BLaER1 (cell line): ENCODE data around the gene GLS.

Source experiments
- H3K27ac ChIP-seq: shearing (Covaris generic); formaldehyde crosslinking; 2 replicates; pipeline ENCODE4 v1.8.1; 2022
- H3K27me3 ChIP-seq: shearing (Covaris generic); formaldehyde crosslinking; 2 replicates; pipeline ENCODE4 v1.8.1; 2022
- H3K36me3 ChIP-seq: shearing (Covaris generic); formaldehyde crosslinking; 2 replicates; pipeline ENCODE4 v1.8.1; 2022
- H3K4me1 ChIP-seq: shearing (Covaris generic); formaldehyde crosslinking; 2 replicates; pipeline ENCODE4 v1.8.1; 2022
- H3K4me2 ChIP-seq: shearing (Covaris generic); formaldehyde crosslinking; 2 replicates; pipeline ENCODE4 v1.8.1; 2022
- H3K4me3 ChIP-seq: shearing (Covaris generic); formaldehyde crosslinking; 2 replicates; pipeline ENCODE4 v1.8.1; 2022
- H3K9ac ChIP-seq: shearing (Covaris generic); formaldehyde crosslinking; 2 replicates; pipeline ENCODE4 v1.8.1; 2022
- H3K9me3 ChIP-seq: shearing (Covaris generic); formaldehyde crosslinking; 2 replicates; pipeline ENCODE4 v1.8.1; 2022
- H4K20me1 ChIP-seq: shearing (Covaris generic); formaldehyde crosslinking; 2 replicates; pipeline ENCODE4 v1.8.1; 2022
- Cebpa-rat ChIP-seq: shearing (Covaris generic); IDR thresholded peaks from 2 replicates; pipeline ENCODE4 v1.8.1; 2022

GLS gene

GRCh38 chr2:190903693-190904450 is 23.3 kb downstream of the GLS start:
- H3K9me3 ChIP-seq: no peaks in the 10 kb centered on the region
- H3K4me1 ChIP-seq: no peaks in the 10 kb centered on the region
- H3K36me3 ChIP-seq: peaks cover 62% of the 10 kb centered on the region
- peaks cover 22% of the 10 kb centered on the region for H4K20me1 ChIP-seq
- no peak overlapping the region for H3K27ac ChIP-seq
- H3K27me3 ChIP-seq: no peaks in the 10 kb centered on the region
- no peak overlapping the region for H3K4me3 ChIP-seq
- no peak overlapping the region for H3K4me2 ChIP-seq
- TF ChIP-seq Cebpa-rat: no peak
- no peak overlapping the region for H3K9ac ChIP-seq

- peaks cover 68% of the 10 kb centered on the region for H3K36me3 ChIP-seq
- no peak for TF ChIP-seq Cebpa-rat
Observed at GRCh38 chr2:190904640-190905261, 24.1 kb downstream of the GLS start.

GRCh38 chr2:190908532-190908931 is 27.9 kb downstream of the GLS start:
- Histone ChIP-seq H3K27me3 (no peaks in the 10 kb centered on the region), H3K36me3 (peaks cover 59% of the 10 kb centered on the region), H4K20me1 (peaks cover 21% of the 10 kb centered on the region), H3K4me3 (no peak overlapping the region), H3K9ac (no peak overlapping the region), H3K9me3 (no peaks in the 10 kb centered on the region), H3K4me2 (no peak overlapping the region), H3K4me1 (no peaks in the 10 kb centered on the region), H3K27ac (no peak overlapping the region)
- TF ChIP-seq Cebpa-rat: no peak

More at GRCh38 chr2:190904640-190905261, 24.1 kb downstream of the GLS start:
- no peak overlapping the region for H3K4me2 ChIP-seq
- no peaks in the 10 kb centered on the region for H3K9me3 ChIP-seq
- H3K4me3 ChIP-seq: no peak overlapping the region
- no peaks in the 10 kb centered on the region for H3K4me1 ChIP-seq
- H3K27ac ChIP-seq: no peak overlapping the region
- H3K9ac ChIP-seq: no peak overlapping the region
- peaks cover 21% of the 10 kb centered on the region for H4K20me1 ChIP-seq
- no peaks in the 10 kb centered on the region for H3K27me3 ChIP-seq

- Histone ChIP-seq H3K27ac (no peak overlapping the region), H3K4me3 (no peak overlapping the region), H3K4me1 (no peaks in the 10 kb centered on the region), H3K4me2 (no peak overlapping the region), H3K9ac (no peak overlapping the region), H3K36me3 (peaks cover 56% of the 10 kb centered on the region), H3K9me3 (no peaks in the 10 kb centered on the region), H4K20me1 (peaks cover 17% of the 10 kb centered on the region), H3K27me3 (no peaks in the 10 kb centered on the region)
- TF ChIP-seq Cebpa-rat: no peak
Observed at GRCh38 chr2:190909680-190910079, 29.1 kb downstream of the GLS start.

GRCh38 chr2:190910341-190911136 is 29.9 kb downstream of the GLS start:
- Histone ChIP-seq H4K20me1 (peaks cover 14% of the 10 kb centered on the region), H3K27me3 (no peaks in the 10 kb centered on the region), H3K4me3 (no peak overlapping the region), H3K9me3 (no peaks in the 10 kb centered on the region), H3K27ac (no peak overlapping the region), H3K36me3 (peaks cover 55% of the 10 kb centered on the region), H3K4me1 (no peaks in the 10 kb centered on the region), H3K9ac (no peak overlapping the region), H3K4me2 (no peak overlapping the region)
- TF ChIP-seq Cebpa-rat: no peak

GRCh38 chr2:190911813-190912212 is 31.2 kb downstream of the GLS start:
- no peaks in the 10 kb centered on the region for H3K9me3 ChIP-seq
- no peak overlapping the region for H3K4me3 ChIP-seq
- H3K36me3 ChIP-seq: peaks cover 66% of the 10 kb centered on the region
- peaks cover 14% of the 10 kb centered on the region for H4K20me1 ChIP-seq
- no peak overlapping the region for H3K27ac ChIP-seq
- H3K9ac ChIP-seq: no peak overlapping the region
- no peaks in the 10 kb centered on the region for H3K27me3 ChIP-seq
- no peaks in the 10 kb centered on the region for H3K4me1 ChIP-seq
- no peak overlapping the region for H3K4me2 ChIP-seq
- no peak for TF ChIP-seq Cebpa-rat

GRCh38 chr2:190912726-190913125 is 32.1 kb downstream of the GLS start:
- Histone ChIP-seq H3K36me3 (peaks cover 70% of the 10 kb centered on the region), H3K4me2 (no peak overlapping the region), H3K9me3 (no peaks in the 10 kb centered on the region), H3K27ac (no peak overlapping the region), H4K20me1 (peaks cover 10% of the 10 kb centered on the region), H3K9ac (no peak overlapping the region), H3K27me3 (no peaks in the 10 kb centered on the region), H3K4me3 (no peak overlapping the region), H3K4me1 (no peaks in the 10 kb centered on the region)
- no peak for TF ChIP-seq Cebpa-rat

GRCh38 chr2:190913725-190914124 is 33.1 kb downstream of the GLS start:
- Histone ChIP-seq H3K9ac (no peak overlapping the region), H4K20me1 (peaks cover under 1% of the 10 kb centered on the region; the same call in 1 of the 2 replicates), H3K27me3 (no peaks in the 10 kb centered on the region), H3K4me3 (no peak overlapping the region), H3K36me3 (peaks cover 70% of the 10 kb centered on the region), H3K4me2 (no peak overlapping the region), H3K9me3 (no peaks in the 10 kb centered on the region), H3K27ac (no peak overlapping the region), H3K4me1 (no peaks in the 10 kb centered on the region)
- TF ChIP-seq Cebpa-rat: no peak

- Histone ChIP-seq H3K4me1 (no peaks in the 10 kb centered on the region), H3K9ac (no peak overlapping the region), H3K4me3 (no peak overlapping the region), H3K36me3 (peaks cover 65% of the 10 kb centered on the region), H3K27me3 (no peaks in the 10 kb centered on the region), H4K20me1 (no peaks in the 10 kb centered on the region), H3K4me2 (no peak overlapping the region), H3K27ac (no peak overlapping the region), H3K9me3 (no peaks in the 10 kb centered on the region)
- TF ChIP-seq Cebpa-rat: no peak
Observed at GRCh38 chr2:190916829-190917228, 36.2 kb downstream of the GLS start.

- H3K36me3 ChIP-seq: peaks cover 75% of the 10 kb centered on the region
- no peak for TF ChIP-seq Cebpa-rat
- no peak overlapping the region for H3K4me3 ChIP-seq
- H3K9ac ChIP-seq: no peak overlapping the region
- no peaks in the 10 kb centered on the region for H3K4me1 ChIP-seq
- H4K20me1 ChIP-seq: no peaks in the 10 kb centered on the region
- no peak overlapping the region for H3K27ac ChIP-seq
- H3K9me3 ChIP-seq: no peaks in the 10 kb centered on the region; the same call in 1 of the 2 replicates
- no peaks in the 10 kb centered on the region for H3K27me3 ChIP-seq
- no peak overlapping the region for H3K4me2 ChIP-seq
Observed at GRCh38 chr2:190920085-190920484, 39.5 kb downstream of the GLS start.
